Stomach (tissue), 9 donors: ENCODE measurements around the gene OSBPL6. TPM values are rescaled to one million over a fixed set of nuclear protein-coding genes. Genes with fewer than 3 reads are reported as not detected.

Experiments used
- DNase-seq, 2 donors: peaks; one replicate each; pipeline versions ENCODE4 v3.0.0 to v3.0.0-alpha.2; 2013 to 2019
- H3K27ac ChIP-seq, 5 donors: fragments of 200-600 bp in 4 of 5; sonication (generic) in 4 of 5; one replicate each; pipeline ENCODE4 v1.5.1; 2013 to 2019; ENCODE audit warnings: mild to moderate bottlenecking in 1 of 5, moderate library complexity in 1 of 5
- H3K27me3 ChIP-seq, 3 donors: fragments of 200-600 bp; sonication (generic); one replicate each; pipeline ENCODE4 v1.5.1; 2017 to 2019; ENCODE audit warnings: mixed run types in 1 of 3
- H3K36me3 ChIP-seq, 4 donors: fragments of 200-600 bp; sonication (generic); 1 replicate in 3 of 4; 2 replicates in 1 of 4; pipeline ENCODE4 v1.5.1; 2016 to 2019
- H3K4me1 ChIP-seq, 4 donors: fragments of 200-600 bp; sonication (generic); one replicate each; pipeline ENCODE4 v1.5.1; 2016 to 2019
- H3K4me3 ChIP-seq, 4 donors: fragments of 200-600 bp; sonication (generic) in 3 of 4; one replicate each; pipeline ENCODE4 v1.5.1; 2016 to 2019; ENCODE audit warnings: mild to moderate bottlenecking in 1 of 4
- H3K9me3 ChIP-seq, 4 donors: fragments of 200-600 bp; sonication (generic); one replicate each; pipeline ENCODE4 v1.5.1; 2016 to 2019
- CTCF ChIP-seq, 7 experiments: fragments of 450-650 bp in 4 of 7; fragments of 200-600 bp in 3 of 7; sonication (generic) in 3 of 7; IDR thresholded peaks; one replicate each; pipeline ENCODE4 v1.5.1; 2016 to 2019; ENCODE audit warnings: antibody characterized with exemption in 7 of 7, control low read depth in 2 of 7, mild to moderate bottlenecking in 1 of 7
- EP300 ChIP-seq: sonication (generic); formaldehyde crosslinking; IDR thresholded peaks from one replicate; pipeline ENCODE4 v1.6.1; 2017; ENCODE audit warnings: antibody characterized with exemption
- POLR2A ChIP-seq, 4 donors: fragments of 450-650 bp; IDR thresholded peaks; one replicate each; pipeline ENCODE4 v1.6.1; 2016; ENCODE audit warnings: antibody characterized with exemption in 4 of 4, control low read depth in 2 of 4, mild to moderate bottlenecking in 1 of 4, moderate library complexity in 1 of 4
- POLR2AphosphoS5 ChIP-seq, 3 donors: sonication (generic); formaldehyde crosslinking; IDR thresholded peaks; one replicate each; pipeline ENCODE4 v1.6.1; 2016; ENCODE audit warnings: antibody characterized with exemption in 3 of 3
- WGBS, 5 donors: extraction: QIAGEN DNeasy Blood & Tissue Kit in 3 of 5; methylation state at CpG; one replicate each; pipeline versions ENCODE4 v1.1.5 to v1.1.7; 2013 to 2018; 5-methylcytosine and 5-hydroxymethylcytosine counted together
- intact Hi-C: fragments of 100-400 bp; cut with DNase I; formaldehyde crosslinking; loops from one replicate; pipeline ENCODE4 v1.15.1; 2023; ENCODE audit warnings: low total_unique reads
- polyA plus RNA-seq, 3 donors: library from polyadenylated mRNA; stranded (reverse); fragments of 200-250 nt; gene quantifications; one replicate each; pipeline ENCODE4 v1.2.3, GENCODE V29; 2013
- total RNA-seq, 5 donors: library from RNA; depleted of rRNA; stranded (reverse); fragments of >200 nt; gene quantifications; one replicate each; pipeline versions ENCODE4 v1.1.0 to v1.2.3, GENCODE V29; 2014 to 2016
- donor health status: healthy with polysubstance abuse.
- donor health status: Bipolar disorder and iron deficiency.
- donor health status: healthy.

Gene OSBPL6
- total and polyA plus RNA-seq, 8 donors = 0.29 to 77.6 (median 0.98) TPM

- 89 to 92% (median 90%) methylated on average over 2 of the region's 2 CpGs for WGBS, 5 donors
- intact Hi-C loops = no loop called here
- Histone ChIP-seq H3K4me1 (peaks cover 0 to 16% (median 0%) of the 10 kb centered on the region in 4 donors), H3K27ac (no peak overlapping the region), H3K4me3 (no peak overlapping the region), H3K36me3 (no peaks in the 10 kb centered on the region), H3K9me3 (no peaks in the 10 kb centered on the region), H3K27me3 (no peaks in the 10 kb centered on the region)
- TF ChIP-seq POLR2AphosphoS5 (IDR thresholded peaks at IDR 0.05) (no peak), CTCF (IDR thresholded peaks at IDR 0.05) (no peak), EP300 (no peak), POLR2A (IDR thresholded peaks at IDR 0.05) (no peak)
- DNase-seq = no peak
Measured at GRCh38 chr2:178267660-178268059, 73.3 kb downstream of the OSBPL6 start.

GRCh38 chr2:178268435-178268834, 74.1 kb downstream of the OSBPL6 start:
- intact Hi-C loops = no loop called here
- H3K4me3 ChIP-seq = no peak overlapping the region
- H3K27ac ChIP-seq = no peak overlapping the region
- H3K9me3 ChIP-seq = no peaks in the 10 kb centered on the region
- no peak for TF ChIP-seq CTCF (IDR thresholded peaks at IDR 0.05)
- TF ChIP-seq POLR2AphosphoS5 (IDR thresholded peaks at IDR 0.05) = no peak
- no peak for TF ChIP-seq POLR2A (IDR thresholded peaks at IDR 0.05)
- no peak for TF ChIP-seq EP300
- H3K4me1 ChIP-seq = peaks cover 0 to 18% (median 1%) of the 10 kb centered on the region in 4 donors
- no peaks in the 10 kb centered on the region for H3K27me3 ChIP-seq
- no peak for DNase-seq
- no peaks in the 10 kb centered on the region for H3K36me3 ChIP-seq

GRCh38 chr2:178269438-178270224, 75.3 kb downstream of the OSBPL6 start:
- Histone ChIP-seq H3K4me1 (peaks cover 0 to 24% (median 6%) of the 10 kb centered on the region in 4 donors), H3K36me3 (no peaks in the 10 kb centered on the region), H3K27me3 (no peaks in the 10 kb centered on the region), H3K27ac (no peak overlapping the region), H3K9me3 (no peaks in the 10 kb centered on the region), H3K4me3 (no peak overlapping the region)
- 93 to 95% (median 95%) methylated on average over 5 of the region's 5 CpGs for WGBS, 5 donors
- TF ChIP-seq POLR2AphosphoS5 (IDR thresholded peaks at IDR 0.05) (no peak), POLR2A (IDR thresholded peaks at IDR 0.05) (no peak), CTCF (IDR thresholded peaks at IDR 0.05) (no peak), EP300 (no peak)
- intact Hi-C loops = no loop called here
- DNase-seq = no peak

GRCh38 chr2:178270338-178270737, 76.0 kb downstream of the OSBPL6 start:
- Histone ChIP-seq H3K9me3 (no peaks in the 10 kb centered on the region), H3K4me1 (peaks cover 0 to 24% (median 6%) of the 10 kb centered on the region in 4 donors), H3K36me3 (no peaks in the 10 kb centered on the region), H3K4me3 (no peak overlapping the region), H3K27me3 (no peaks in the 10 kb centered on the region), H3K27ac (no peak overlapping the region)
- TF ChIP-seq EP300 (no peak), POLR2A (IDR thresholded peaks at IDR 0.05) (no peak), CTCF (IDR thresholded peaks at IDR 0.05) (no peak), POLR2AphosphoS5 (IDR thresholded peaks at IDR 0.05) (no peak)
- DNase-seq = no peak
- WGBS, 5 donors = 87 to 94% (median 92%) methylated on average over 5 of the region's 5 CpGs
- intact Hi-C loops = no loop called here
